Natural killer cell (primary cell): ENCODE data around the gene GBP3. TPM values are rescaled to one million over a fixed set of nuclear protein-coding genes. Genes with fewer than 3 reads are reported as not detected.

Experiments used
- ATAC-seq, 3 donors: fragments of 150-1000 bp in 2 of 3; fragments of 200-7000 bp in 1 of 3; cut with Tn5 transposase; 1 replicate in 1 of 3; 2 replicates in 2 of 3; pipeline ENCODE4 v1.10.0; 2021; ENCODE audit warnings: mild to moderate bottlenecking in 2 of 3, moderate library complexity in 2 of 3
- DNase-seq, 2 donors: peaks; one replicate each; pipeline versions ENCODE4 v3.0.0 to v3.0.0-alpha.2; 2013 to 2021; ENCODE audit warnings: mixed read lengths in 1 of 2
- H3K27ac ChIP-seq: one replicate; pipeline ENCODE4 v1.5.1; 2013; ENCODE audit warnings: mild to moderate bottlenecking, low read length
- H3K27me3 ChIP-seq: one replicate; pipeline ENCODE4 v1.6.1; 2013; ENCODE audit warnings: low read length; ENCODE audit not compliant: control insufficient read depth, insufficient read depth
- H3K36me3 ChIP-seq: one replicate; pipeline ENCODE4 v1.6.1; 2013; ENCODE audit warnings: low read length; ENCODE audit not compliant: control insufficient read depth, insufficient read depth
- H3K4me1 ChIP-seq: one replicate; pipeline ENCODE4 v1.6.1; 2013; ENCODE audit warnings: low read length; ENCODE audit not compliant: control insufficient read depth, insufficient read depth
- H3K4me3 ChIP-seq: one replicate; pipeline ENCODE4 v1.5.1; 2013; ENCODE audit warnings: low read length
- H3K9me3 ChIP-seq: one replicate; pipeline ENCODE4 v1.6.1; 2013; ENCODE audit warnings: low read length; ENCODE audit not compliant: control insufficient read depth, insufficient read depth
- H3K27ac Mint-ChIP-seq, 2 donors: one replicate each; pipeline ENCODE4 v1.8.0; 2022; ENCODE audit warnings: mild to moderate bottlenecking in 2 of 2, mixed read lengths in 2 of 2, moderate library complexity in 1 of 2
- H3K27me3 Mint-ChIP-seq, 2 donors: one replicate each; pipeline ENCODE4 v1.8.0; 2022; ENCODE audit warnings: low read depth in 2 of 2, mixed read lengths in 2 of 2
- H3K36me3 Mint-ChIP-seq: one replicate; pipeline ENCODE4 v1.8.0; 2022; ENCODE audit warnings: mixed read lengths
- H3K4me1 Mint-ChIP-seq, 2 donors: one replicate each; pipeline ENCODE4 v1.8.0; 2022; ENCODE audit warnings: mixed read lengths in 2 of 2
- H3K4me3 Mint-ChIP-seq: one replicate; pipeline ENCODE4 v1.8.0; 2022; ENCODE audit warnings: mild to moderate bottlenecking, moderate library complexity, mixed read lengths
- H3K9me3 Mint-ChIP-seq, 2 donors: one replicate each; pipeline ENCODE4 v1.8.0; 2022; ENCODE audit warnings: mixed read lengths in 2 of 2
- CTCF ChIP-seq: fragments of 200-600 bp; IDR thresholded peaks from one replicate; pipeline ENCODE4 v1.8.0; 2022; ENCODE audit warnings: antibody characterized with exemption
- WGBS: methylation state at CpG from one replicate; pipeline ENCODE4 v1.1.7; 2013; ENCODE audit warnings: missing lambda C conversion rate; ENCODE audit not compliant: insufficient coverage; 5-methylcytosine and 5-hydroxymethylcytosine counted together
- intact Hi-C: fragments of 100-400 bp; cut with micrococcal nuclease; formaldehyde crosslinking; loops from one replicate; pipeline ENCODE4 v1.14.2; 2022
- total RNA-seq, 4 donors: library from RNA; stranded (reverse); fragments of 120-200 nt in 1 of 4; gene quantifications; one replicate each; pipeline versions ENCODE4 v1.2.3 to v1.2.4, GENCODE V29; 2013 to 2022

The GBP3 gene
- total RNA-seq = 10 to 100 TPM; 36.1 to 52.5 (median 49.0) TPM
- total RNA-seq (2013) = 62.9 TPM

- H3K36me3 Mint-ChIP-seq = peaks cover 25% of the 10 kb centered on the region
- peak; percentile 82 to 84 (median 83) for ATAC-seq
- no peak for TF ChIP-seq CTCF
Observed at GRCh38 chr1:89022167-89022959, at the start of gene GBP3. TSS of gene GBP3 (minus strand) at chr1:89022866. CDS start at chr1:89020721, 2,145 bp downstream.

GRCh38 chr1:89070509-89070908 is 47.8 kb upstream of the GBP3 start:
- peaks cover 0 to 3% of the 10 kb centered on the region in 2 donors for H3K27me3 Mint-ChIP-seq
- peak overlapping the region; percentile 94 for H3K4me3 Mint-ChIP-seq
- ATAC-seq (peak in 1 of 3 donors; percentile 21), DNase-seq (no peak)
- peaks cover 5% of the 10 kb centered on the region for H3K4me1 ChIP-seq
- peaks cover 24% of the 10 kb centered on the region for H3K36me3 Mint-ChIP-seq
- no peaks in the 10 kb centered on the region for H3K36me3 ChIP-seq
- peak overlapping the region; percentile 37 for H3K4me3 ChIP-seq
- peak overlapping the region; percentile 45 for H3K27ac ChIP-seq
- H3K27ac Mint-ChIP-seq = peak overlapping the region; percentile 90 to 93
- no peaks in the 10 kb centered on the region for H3K27me3 ChIP-seq
- peaks cover 13 to 21% of the 10 kb centered on the region in 2 donors for H3K4me1 Mint-ChIP-seq
- H3K9me3 Mint-ChIP-seq = peaks cover 2 to 6% of the 10 kb centered on the region in 2 donors
- no peaks in the 10 kb centered on the region for H3K9me3 ChIP-seq
- WGBS = 71% methylated on average over 1 of the region's 1 CpG
- TF ChIP-seq CTCF = no peak
- intact Hi-C loops = no loop called here

More at GRCh38 chr1:89022167-89022959, at the start of gene GBP3:
- intact Hi-C loops = loop anchor here (2.0 to 5.0 kb wide), 2 partner anchors 45 to 104 kb away; partner anchors contain the start of genes GBP1 and GBP2
- peak in 1 of 2 donors; percentile 67 for DNase-seq
- peak within 1 kb of the TSS; percentile 95 for H3K4me3 Mint-ChIP-seq
- peak within 1 kb of the TSS; percentile 86 to 92 for H3K27ac Mint-ChIP-seq
- H3K36me3 ChIP-seq = peaks cover 21% of the 10 kb centered on the region
- WGBS = 0% methylated on average over 5 of the region's 5 CpGs
- peak within 1 kb of the TSS; percentile 60 for H3K4me3 ChIP-seq
- H3K27ac ChIP-seq = peak within 1 kb of the TSS; percentile 84
- H3K9me3 ChIP-seq = no peaks in the 10 kb centered on the region
- H3K27me3 ChIP-seq = no peaks in the 10 kb centered on the region
- peaks cover 53 to 55% of the 10 kb centered on the region in 2 donors for H3K4me1 Mint-ChIP-seq
- H3K27me3 Mint-ChIP-seq = no peaks in the 10 kb centered on the region
- H3K4me1 ChIP-seq = peaks cover 24% of the 10 kb centered on the region
- no peaks in the 10 kb centered on the region for H3K9me3 Mint-ChIP-seq

DNA sequence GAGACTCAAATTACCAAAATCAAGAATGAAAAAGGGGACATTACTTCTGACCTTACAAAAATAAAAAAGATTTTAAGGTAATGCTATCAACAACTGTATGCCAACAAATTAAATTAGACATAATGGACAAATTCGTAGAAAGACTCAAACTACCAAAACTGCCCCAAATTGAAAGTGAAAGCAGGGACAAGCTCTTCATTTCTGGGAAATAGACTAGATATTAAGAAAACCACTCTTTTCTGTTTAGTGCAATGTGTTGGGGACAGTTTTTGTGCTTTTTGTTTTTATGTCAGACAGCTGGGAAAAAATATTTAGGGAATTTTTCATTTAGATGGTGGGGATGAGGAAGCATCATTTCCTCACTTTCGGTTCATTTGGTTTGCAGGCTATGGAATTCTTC is 47.3 kb upstream of the GBP3 start:
- Histone ChIP-seq H3K27ac (peak overlapping the region; percentile 45), H3K9me3 (no peaks in the 10 kb centered on the region), H3K4me1 (peaks cover 6% of the 10 kb centered on the region), H3K36me3 (no peaks in the 10 kb centered on the region), H3K27me3 (no peaks in the 10 kb centered on the region), H3K4me3 (peak overlapping the region; percentile 37)
- whole genome bisulfite sequencing = 17% methylated on average over 1 of the region's 2 CpGs
- H3K4me3 Mint-ChIP-seq = peak overlapping the region; percentile 94
- intact Hi-C loops = loop anchor here (5.0 kb wide), 2 partner anchors 48 to 207 kb away; partner anchors contain the start of gene GBP3
- peaks cover 2 to 6% of the 10 kb centered on the region in 2 donors for H3K9me3 Mint-ChIP-seq
- DNase-seq = peak in 1 of 2 donors; percentile 62
- peak overlapping the region; percentile 90 to 93 for H3K27ac Mint-ChIP-seq
- TF ChIP-seq CTCF = no peak
- H3K27me3 Mint-ChIP-seq = peaks cover 0 to 3% of the 10 kb centered on the region in 2 donors
- peak in 2 of 3 donors; percentile 31 to 40 for ATAC-seq
- peaks cover 23% of the 10 kb centered on the region for H3K36me3 Mint-ChIP-seq
- H3K4me1 Mint-ChIP-seq = peaks cover 19 to 21% of the 10 kb centered on the region in 2 donors
